Esophagus (tissue), 2 donors: Measurements from ENCODE around the gene MCM5. TPM values are rescaled to one million over a fixed set of nuclear protein-coding genes. Genes with fewer than 3 reads are reported as not detected.
"Not testable (repeated sequence)": the region's sequence is repeated elsewhere in the genome, so short reads cannot be mapped to it uniquely, and the experiment has no call there.

ENCODE experiments used
- H3K27ac ChIP-seq, 2 donors: one replicate each; pipeline ENCODE4 v1.5.1; 2013; ENCODE audit warnings: low read depth in 2 of 2, mild to moderate bottlenecking in 2 of 2, inconsistent platforms in 1 of 2, low read length in 1 of 2, moderate library complexity in 1 of 2
- H3K27me3 ChIP-seq, 2 donors: one replicate each; pipeline ENCODE4 v1.6.1; 2013; ENCODE audit warnings: low read length in 2 of 2, control low read depth in 1 of 2, mild to moderate bottlenecking in 1 of 2; ENCODE audit not compliant: insufficient read depth in 2 of 2, control insufficient read depth in 1 of 2
- H3K36me3 ChIP-seq, 2 donors: one replicate each; pipeline ENCODE4 v1.6.1; 2013; ENCODE audit warnings: low read length in 1 of 2; ENCODE audit not compliant: control insufficient read depth in 2 of 2, insufficient read depth in 2 of 2
- H3K4me1 ChIP-seq, 2 donors: one replicate each; pipeline ENCODE4 v1.6.1; 2013; ENCODE audit warnings: low read length in 1 of 2; ENCODE audit not compliant: control insufficient read depth in 2 of 2, insufficient read depth in 2 of 2
- H3K4me3 ChIP-seq, 2 donors: one replicate each; pipeline ENCODE4 v1.5.1; 2013; ENCODE audit warnings: low read length in 2 of 2, mild to moderate bottlenecking in 2 of 2, low read depth in 1 of 2, moderate library complexity in 1 of 2
- H3K9me3 ChIP-seq, 2 donors: one replicate each; pipeline ENCODE4 v1.6.1; 2013; ENCODE audit warnings: mild to moderate bottlenecking in 2 of 2, low read depth in 1 of 2, low read length in 1 of 2, moderate library complexity in 1 of 2; ENCODE audit not compliant: control insufficient read depth in 2 of 2, insufficient read depth in 1 of 2
- WGBS, 2 donors: extraction: QIAGEN DNeasy Blood & Tissue Kit; methylation state at CpG; one replicate each; pipeline ENCODE4 v1.1.7; 2013; 5-methylcytosine and 5-hydroxymethylcytosine counted together
- polyA plus RNA-seq, 2 donors: library from polyadenylated mRNA; stranded (reverse); fragments of 200-250 nt; gene quantifications; one replicate each; pipeline ENCODE4 v1.2.3, GENCODE V29; 2013
- donor health status: healthy with polysubstance abuse.
- donor health status: Bipolar disorder and iron deficiency.

MCM5 gene
- polyA plus RNA-seq, 2 donors: 21.4 to 33.8 TPM

GRCh38 chr22:35454416-35455054 is 54.6 kb downstream of the MCM5 start:
- no peaks in the 10 kb centered on the region for H3K9me3 ChIP-seq
- H3K36me3 ChIP-seq: no peaks in the 10 kb centered on the region
- WGBS, 2 donors: 60 to 62% methylated on average over 9 of the region's 9 CpGs

GRCh38 chr22:35455529-35455928 is 55.6 kb downstream of the MCM5 start:
- Histone ChIP-seq H3K4me1 (peaks cover 0 to 4% of the 10 kb centered on the region in 2 donors), H3K36me3 (no peaks in the 10 kb centered on the region), H3K9me3 (no peaks in the 10 kb centered on the region), H3K27ac (no peak overlapping the region), H3K27me3 (no peaks in the 10 kb centered on the region), H3K4me3 (no peak overlapping the region)
- 94 to 96% methylated on average over 5 of the region's 5 CpGs for WGBS, 2 donors

More at GRCh38 chr22:35454416-35455054, 54.6 kb downstream of the MCM5 start:
- H3K27me3 ChIP-seq: no peaks in the 10 kb centered on the region
- no peak overlapping the region for H3K27ac ChIP-seq
- H3K4me1 ChIP-seq: peaks cover 0 to 7% of the 10 kb centered on the region in 2 donors
- no peak overlapping the region for H3K4me3 ChIP-seq

- Histone ChIP-seq H3K4me3 (no peak overlapping the region), H3K36me3 (no peaks in the 10 kb centered on the region), H3K27ac (no peak overlapping the region), H3K9me3 (no peaks in the 10 kb centered on the region), H3K4me1 (peaks cover 0 to 3% of the 10 kb centered on the region in 2 donors), H3K27me3 (no peaks in the 10 kb centered on the region)
- 81 to 86% methylated on average over 10 of the region's 10 CpGs for WGBS, 2 donors
These were observed 56.8 kb downstream of the MCM5 start for GRCh38 chr22:35456757-35457156.

- Histone ChIP-seq H3K27me3 (no peaks in the 10 kb centered on the region), H3K4me3 (no peak overlapping the region), H3K4me1 (peaks cover 0 to 5% of the 10 kb centered on the region in 2 donors), H3K9me3 (no peaks in the 10 kb centered on the region), H3K27ac (no peak overlapping the region), H3K36me3 (no peaks in the 10 kb centered on the region)
- 59 to 64% methylated on average over 9 of the region's 9 CpGs for WGBS, 2 donors
These were observed 58.0 kb downstream of the MCM5 start for GRCh38 chr22:35457729-35458546.

- 68 to 69% methylated on average over 18 of the region's 18 CpGs for WGBS, 2 donors
- Histone ChIP-seq H3K27ac (no peak overlapping the region), H3K4me3 (no peak overlapping the region), H3K4me1 (peaks cover 0 to 5% of the 10 kb centered on the region in 2 donors), H3K9me3 (peaks cover 0 to 2% of the 10 kb centered on the region in 2 donors), H3K27me3 (no peaks in the 10 kb centered on the region), H3K36me3 (no peaks in the 10 kb centered on the region)
These were observed 58.8 kb downstream of the MCM5 start for GRCh38 chr22:35458547-35459422.

GRCh38 chr22:35459423-35459894 is 59.5 kb downstream of the MCM5 start:
- peaks cover 0 to 5% of the 10 kb centered on the region in 2 donors for H3K4me1 ChIP-seq
- no peak overlapping the region for H3K27ac ChIP-seq
- H3K36me3 ChIP-seq: no peaks in the 10 kb centered on the region
- no peaks in the 10 kb centered on the region for H3K27me3 ChIP-seq
- 94 to 95% methylated on average over 14 of the region's 14 CpGs for WGBS, 2 donors
- no peak overlapping the region for H3K4me3 ChIP-seq
- peaks cover 0 to 2% of the 10 kb centered on the region in 2 donors for H3K9me3 ChIP-seq

GRCh38 chr22:35459976-35460375 is 60.0 kb downstream of the MCM5 start:
- H3K9me3 ChIP-seq, H3K27me3 ChIP-seq, H3K27ac ChIP-seq, H3K4me1 ChIP-seq, H3K4me3 ChIP-seq, H3K36me3 ChIP-seq: not testable (repeated sequence)
- WGBS, 2 donors: 91% methylated on average over 10 of the region's 10 CpGs

- Histone ChIP-seq H3K36me3 (no peaks in the 10 kb centered on the region), H3K9me3 (peaks cover 0 to 2% of the 10 kb centered on the region in 2 donors), H3K4me3 (no peak overlapping the region), H3K4me1 (peaks cover 0 to 10% of the 10 kb centered on the region in 2 donors), H3K27me3 (no peaks in the 10 kb centered on the region), H3K27ac (no peak overlapping the region)
- 80 to 86% methylated on average over 8 of the region's 8 CpGs for WGBS, 2 donors
These were observed 60.7 kb downstream of the MCM5 start for GRCh38 chr22:35460688-35461087.

GRCh38 chr22:35462498-35463230 is 62.7 kb downstream of the MCM5 start:
- peaks cover 0 to 2% of the 10 kb centered on the region in 2 donors for H3K9me3 ChIP-seq
- H3K27ac ChIP-seq: no peak overlapping the region
- H3K4me1 ChIP-seq: peaks cover 0 to 10% of the 10 kb centered on the region in 2 donors
- 80 to 89% methylated on average over 9 of the region's 9 CpGs for WGBS, 2 donors
- no peak overlapping the region for H3K4me3 ChIP-seq
- no peaks in the 10 kb centered on the region for H3K36me3 ChIP-seq
- no peaks in the 10 kb centered on the region for H3K27me3 ChIP-seq
